H1 (cell line): Measurements from ENCODE around the gene STARD3. TPM values are rescaled to one million over a fixed set of nuclear protein-coding genes. Genes with fewer than 3 reads are reported as not detected.

Experiments used
- CTCF ChIA-PET: fragments of 300-600 bp; sonication (Branson Sonifier 250); formaldehyde crosslinking; loops from one replicate; lab custom pipeline; 2021; ENCODE audit not compliant: partially characterized antibody; lab: Charles Lee
- POLR2A ChIA-PET: fragments of 300-600 bp; sonication (Branson Sonifier 250); formaldehyde crosslinking; loops from one replicate; lab custom pipeline; 2021; ENCODE audit warnings: inconsistent platforms; ENCODE audit not compliant: partially characterized antibody; lab: Charles Lee
- DNase-seq, 2 experiments: peaks; one replicate each; pipeline versions ENCODE4 v3.0.0 to v3.0.0-alpha.2; 2010 to 2022; ENCODE audit warnings: low spot score in 2 of 2, low read depth in 1 of 2, mixed read lengths in 1 of 2
- FAIRE-seq: peaks from 2 replicates; lab custom pipeline; 2011; peaks lifted over from hg19 to GRCh38; lab: Jason Lieb, UNC
- H2AFZ ChIP-seq: 2 replicates; pipeline ENCODE4 v1.8.1; 2012; ENCODE audit warnings: low read length, inconsistent platforms
- H2AK5ac ChIP-seq: 2 replicates; pipeline ENCODE4 v1.6.1; 2013; ENCODE audit warnings: low read depth, low read length
- H2BK120ac ChIP-seq: replicated peaks from 2 replicates; pipeline ENCODE3; 2013; ENCODE audit warnings: low read depth, low read length, inconsistent platforms
- H2BK12ac ChIP-seq: 2 replicates; pipeline ENCODE4 v1.6.1; 2013; ENCODE audit warnings: low read depth, low read length
- H2BK15ac ChIP-seq: 2 replicates; pipeline ENCODE4 v1.6.1; 2013; ENCODE audit warnings: low read length
- H2BK20ac ChIP-seq: 2 replicates; pipeline ENCODE4 v1.6.1; 2013; ENCODE audit warnings: low read length
- H2BK5ac ChIP-seq: 2 replicates; pipeline ENCODE4 v1.6.1; 2013; ENCODE audit warnings: low read depth, low read length
- H3K14ac ChIP-seq: 2 replicates; pipeline ENCODE4 v1.6.1; 2013; ENCODE audit warnings: inconsistent platforms; ENCODE audit not compliant: insufficient read length
- H3K18ac ChIP-seq: 2 replicates; pipeline ENCODE4 v1.6.1; 2013; ENCODE audit warnings: low read length; ENCODE audit errors: extremely low read depth
- H3K23ac ChIP-seq: 2 replicates; pipeline ENCODE4 v1.6.1; 2013; ENCODE audit warnings: inconsistent platforms; ENCODE audit not compliant: insufficient read length
- H3K23me2 ChIP-seq: 2 replicates; pipeline ENCODE4 v1.6.1; 2013; ENCODE audit warnings: low read depth, low read length
- H3K27ac ChIP-seq: 2 replicates; pipeline ENCODE4 v1.6.1; 2011; ENCODE audit warnings: low read depth, low read length, inconsistent platforms
- H3K27me3 ChIP-seq, 4 experiments: replicated peaks in 1 of 4; 1 replicate in 1 of 4; 2 replicates in 3 of 4; pipeline versions ENCODE4 v1.6.1 to v1.8.1; 2011 to 2013; ENCODE audit warnings: low read length in 3 of 4, mild to moderate bottlenecking in 3 of 4, inconsistent platforms in 2 of 4, mixed read lengths in 2 of 4, moderate library complexity in 1 of 4; ENCODE audit not compliant: control insufficient read depth in 3 of 4, insufficient read depth in 3 of 4; ENCODE audit errors: extremely low read depth in 1 of 4
- H3K36me3 ChIP-seq, 4 experiments: 2 replicates each; pipeline versions ENCODE4 v1.6.1 to v1.8.1; 2011 to 2013; ENCODE audit warnings: mild to moderate bottlenecking in 4 of 4, low read length in 3 of 4, moderate library complexity in 2 of 4, control low read depth in 1 of 4, inconsistent platforms in 1 of 4; ENCODE audit not compliant: insufficient read depth in 4 of 4, control insufficient read depth in 2 of 4
- H3K4ac ChIP-seq: replicated peaks from 2 replicates; pipeline ENCODE3; 2013; ENCODE audit warnings: low read length, low read depth, mixed read lengths, inconsistent platforms; ENCODE audit not compliant: insufficient read length
- H3K4me1 ChIP-seq, 4 experiments: replicated peaks in 1 of 4; 1 replicate in 1 of 4; 2 replicates in 3 of 4; pipeline versions ENCODE4 v1.6.1 to v1.8.1; 2011 to 2013; ENCODE audit warnings: low read length in 3 of 4, inconsistent platforms in 2 of 4, mixed read lengths in 1 of 4; ENCODE audit not compliant: insufficient read depth in 4 of 4, control insufficient read depth in 3 of 4
- H3K4me2 ChIP-seq, 2 experiments: 2 replicates each; pipeline versions ENCODE4 v1.6.1 to v1.8.1; 2011 to 2013; ENCODE audit warnings: low read depth in 2 of 2, low read length in 2 of 2, control low read depth in 1 of 2, inconsistent platforms in 1 of 2, mild to moderate bottlenecking in 1 of 2; ENCODE audit not compliant: insufficient read depth in 1 of 2
- H3K4me3 ChIP-seq, 4 experiments: fragments of 200-600, 300-600 bp in 1 of 4; sonication (generic), shearing (Covaris generic), sonication (Bioruptor Twin) in 1 of 4; 2 replicates each; pipeline versions ENCODE4 v1.5.1 to v1.8.1; 2011 to 2016; ENCODE audit warnings: low read length in 4 of 4, low read depth in 3 of 4, control low read depth in 2 of 4, inconsistent platforms in 2 of 4, mild to moderate bottlenecking in 2 of 4, mixed read lengths in 1 of 4, moderate library complexity in 1 of 4; ENCODE audit not compliant: insufficient read depth in 2 of 4; ENCODE audit errors: extremely low read depth in 1 of 4
- H3K56ac ChIP-seq: replicated peaks from 2 replicates; pipeline ENCODE3; 2013; ENCODE audit warnings: low read depth, mild to moderate bottlenecking, mixed read lengths, low read length, inconsistent platforms; ENCODE audit not compliant: insufficient read length
- H3K79me1 ChIP-seq: 2 replicates; pipeline ENCODE4 v1.6.1; 2013; ENCODE audit warnings: low read depth, low read length, control low read depth
- H3K79me2 ChIP-seq, 2 experiments: 2 replicates each; pipeline versions ENCODE4 v1.6.1 to v1.8.1; 2012 to 2013; ENCODE audit warnings: low read length in 2 of 2, mild to moderate bottlenecking in 2 of 2, inconsistent platforms in 1 of 2; ENCODE audit not compliant: insufficient read depth in 2 of 2, control insufficient read depth in 1 of 2
- H3K9ac ChIP-seq, 4 experiments: replicated peaks in 1 of 4; 1 replicate in 1 of 4; 2 replicates in 3 of 4; pipeline versions ENCODE4 v1.6.1 to v1.8.1; 2011 to 2013; ENCODE audit warnings: low read depth in 3 of 4, low read length in 3 of 4, control low read depth in 2 of 4, mild to moderate bottlenecking in 2 of 4, moderate library complexity in 2 of 4, inconsistent platforms in 1 of 4; ENCODE audit errors: extremely low read depth in 1 of 4
- H3K9me3 ChIP-seq, 2 experiments: 2 replicates each; pipeline versions ENCODE4 v1.6.1 to v1.8.1; 2012 to 2013; ENCODE audit warnings: mild to moderate bottlenecking in 2 of 2, moderate library complexity in 2 of 2, control low read depth in 1 of 2, inconsistent platforms in 1 of 2, low read depth in 1 of 2, low read length in 1 of 2, mixed read lengths in 1 of 2; ENCODE audit not compliant: insufficient read depth in 2 of 2
- H4K20me1 ChIP-seq, 2 experiments: replicated peaks in 1 of 2; 2 replicates each; pipeline versions ENCODE3 to v1.8.1; 2011 to 2013; ENCODE audit warnings: inconsistent platforms in 2 of 2, low read length in 2 of 2, mild to moderate bottlenecking in 1 of 2; ENCODE audit not compliant: insufficient read depth in 2 of 2, control insufficient read depth in 1 of 2
- H4K5ac ChIP-seq: 2 replicates; pipeline ENCODE4 v1.6.1; 2013; ENCODE audit warnings: low read length, low read depth, mixed read lengths, inconsistent platforms; ENCODE audit not compliant: insufficient read length
- H4K8ac ChIP-seq: 2 replicates; pipeline ENCODE4 v1.8.0; 2013; ENCODE audit warnings: mild to moderate bottlenecking, moderate library complexity, low read length, inconsistent platforms; ENCODE audit not compliant: insufficient read depth; ENCODE audit errors: extremely low read depth
- H4K91ac ChIP-seq: replicated peaks from 2 replicates; pipeline ENCODE3; 2013; ENCODE audit warnings: low read length, mixed read lengths, inconsistent platforms; ENCODE audit not compliant: insufficient read length
- ASH2L ChIP-seq: fragments of 200-600, 300-600 bp; sonication (generic); IDR thresholded peaks from one replicate; pipeline ENCODE4 v1.7.1; 2017; ENCODE audit warnings: low read length
- KDM1A ChIP-seq: fragments of 200-600, 300-600 bp; sonication (generic); IDR thresholded peaks from 2 replicates; pipeline ENCODE4 v1.7.1; 2016; ENCODE audit warnings: mild to moderate bottlenecking, low read length, borderline replicate concordance
- KDM4A ChIP-seq: IDR thresholded peaks from one replicate; pipeline ENCODE4 v1.7.1; 2012; ENCODE audit warnings: low read depth, mild to moderate bottlenecking, moderate library complexity, low read length, inconsistent platforms; ENCODE audit not compliant: severe bottlenecking
- SIN3A ChIP-seq, 2 experiments: IDR thresholded peaks in 1 of 2; conservative IDR thresholded peaks in 1 of 2; 2 replicates each; pipeline ENCODE4 v1.6.1; 2011 to 2012; ENCODE audit warnings: low read length in 2 of 2, improper control_type of control experiment in 1 of 2, low read depth in 1 of 2, mild to moderate bottlenecking in 1 of 2
- WGBS, 2 experiments: shearing (Covaris generic) in 1 of 2; methylation state at CpG; one replicate each; pipeline versions ENCODE4 v1.1.6 to v1.1.7; 2013 to 2015; ENCODE audit warnings: low lambda C conversion rate in 2 of 2, mixed read lengths in 2 of 2, inconsistent platforms in 1 of 2, low coverage in 1 of 2, missing lambda C conversion rate in 1 of 2; ENCODE audit not compliant: insufficient replicate concordance in 2 of 2, insufficient coverage in 1 of 2, insufficient read length in 1 of 2; ENCODE audit errors: extremely low coverage in 1 of 2, missing lambda C conversion rate in 1 of 2; 5-methylcytosine and 5-hydroxymethylcytosine counted together
- polyA plus RNA-seq, 7 experiments: library from polyadenylated mRNA; depleted of rRNA in 3 of 7; stranded (reverse) in 5 of 7; unstranded in 2 of 7; fragments of >200 nt in 5 of 7; fragments of 200-250 nt in 2 of 7; gene quantifications; 1 replicate in 5 of 7; 2 replicates in 1 of 7; 4 replicates in 1 of 7; pipeline versions ENCODE4 v1.2.1 to v1.2.3, GENCODE V29; 2011 to 2013; ENCODE audit warnings: missing spikeins in 2 of 7, mixed read lengths in 2 of 7
- total RNA-seq: library from RNA; stranded (reverse); fragmentation: NEBNext Ultra II Directional; extraction: Animal tissue kit (Norgen Biotek cat#: 25700); gene quantifications from 2 replicates; pipeline ENCODE4 v1.2.1, GENCODE V29; 2021

The STARD3 gene
- total and polyA plus RNA-seq, 2 of the 8 experiments (the other 6 are each of a cell fraction or from before 2014, with no cell fraction given), result 47.6 to 80.3 TPM

- FAIRE-seq (no peak), DNase-seq (no peak)
- no peak overlapping the region for H4K8ac ChIP-seq
- H3K27me3 ChIP-seq, result 0 out of 7 replicates have a peak, but pooled peaks cover 0 to 3% (median 0%) of the 10 kb centered on the region in 4 experiments
- H3K4me3 ChIP-seq, result no peak overlapping the region
- H2BK120ac ChIP-seq, result no peak overlapping the region
- H4K20me1 ChIP-seq, result peaks cover 3 to 27% of the 10 kb centered on the region in 2 experiments
- no peak overlapping the region for H3K56ac ChIP-seq
- H3K23ac ChIP-seq, result no peak overlapping the region
- H2BK20ac ChIP-seq, result 0 out of 2 replicates have a peak overlapping the region, but pooled peaks have one; percentile 32
- 0 out of 2 replicates have a peak overlapping the region, but pooled peaks have one; percentile 13 for H2AK5ac ChIP-seq
- H2BK12ac ChIP-seq, result peak overlapping the region; percentile 60
- peak overlapping the region in 1 of 4 experiments; percentile 44; a peak in 2 of 7 replicates for H3K9ac ChIP-seq
- 0 out of 4 replicates have a peak, but pooled peaks of 1 of the 2 experiments have one; percentile 17 for TF ChIP-seq SIN3A (conservative IDR thresholded peaks at IDR 0.05 in 1 of 2, IDR thresholded peaks at IDR 0.05 in 1 of 2; ENCODE audit: low read depth in 1 of 2, low read length in 2 of 2)
- no peak for TF ChIP-seq KDM4A
- peak; percentile 74; the same call in 1 of the 2 replicates for TF ChIP-seq KDM1A
- no peak for TF ChIP-seq ASH2L
- H3K36me3 ChIP-seq, result no peaks in the 10 kb centered on the region
- H4K91ac ChIP-seq, result no peak overlapping the region
- no peak overlapping the region for H2AFZ ChIP-seq
- no peak overlapping the region for H2BK15ac ChIP-seq
- 0 out of 2 replicates have a peak overlapping the region, but pooled peaks have one; percentile 44 for H2BK5ac ChIP-seq
- H3K14ac ChIP-seq, result no peak overlapping the region
- no peaks in the 10 kb centered on the region for H3K9me3 ChIP-seq
- CTCF ChIA-PET, result interaction anchor here (1.0 to 49.2 kb wide), 11 partner anchors 8 to 141 kb away, joined by 3 to 1885 read pairs (median 9); partner anchors contain the start of genes ERBB2, MIEN1, PGAP3 and PNMT
- no peak overlapping the region for H3K4ac ChIP-seq
- H3K4me1 ChIP-seq, result peaks cover 18 to 30% (median 20%) of the 10 kb centered on the region in 4 experiments
- H3K79me2 ChIP-seq, result peaks cover 8 to 68% of the 10 kb centered on the region in 2 experiments
- H3K18ac ChIP-seq, result no peak overlapping the region; the same call in 1 of the 2 replicates
- 87% methylated on average over 11 of the region's 11 CpGs; no CpG with 5 or more reads in 1 of the 2 experiments for WGBS, 2 experiments
- no peak overlapping the region for H4K5ac ChIP-seq
- peak overlapping the region; percentile 17 to 31; a peak in 2 of 4 replicates for H3K4me2 ChIP-seq
- POLR2A ChIA-PET, result interaction anchor here (0.6 to 5.5 kb wide), 8 partner anchors 9 to 115 kb away, joined by 3 to 28 read pairs (median 3); partner anchors contain the start of gene ERBB2
- H3K27ac ChIP-seq, result no peak overlapping the region
- H3K23me2 ChIP-seq, result peaks cover 8% of the 10 kb centered on the region; the same call in 1 of the 2 replicates
- H3K79me1 ChIP-seq, result peaks cover 40% of the 10 kb centered on the region
Measured at GRCh38 chr17:39639566-39640458, 2.9 kb downstream of the STARD3 start.
